ENCODE data around the gene ARID3C. TPM values are rescaled to one million over a fixed set of nuclear protein-coding genes. Genes with fewer than 3 reads are reported as not detected.

Gene ARID3C
- total RNA-seq, 1 experiment from 2014 or later, result 0.42 TPM

- TF ChIP-seq EZH2 (IDR thresholded peaks at IDR 0.05), result no peak
These were observed 35.8 kb downstream of the ARID3C start (continued) for GRCh38 chr9:34592895-34593601.

GRCh38 chr9:34591917-34592866 lies 36.7 kb downstream of the ARID3C start:
- CTCF ChIA-PET, result interaction anchor here (0.6 to 3.2 kb wide), 17 partner anchors 9 to 188 kb away, joined by 3 to 47 read pairs (median 4); no protein-coding TSS in a partner anchor
- intact Hi-C loops (cut with micrococcal nuclease), result loop anchor here (1.0 to 10.0 kb wide), 4 partner anchors 44 to 187 kb away; no protein-coding TSS in a partner anchor
- RAD21 ChIA-PET (ENCODE audit: low non-redundant PET in 1 of 2, low total read pairs in 2 of 2, uncharacterized antibody in 2 of 2, unreplicated experiment in 2 of 2), result interaction anchor here (0.6 to 2.3 kb wide), 8 partner anchors 44 to 367 kb away, joined by 3 to 8 read pairs (median 3); no protein-coding TSS in a partner anchor
- POLR2A ChIA-PET, result no interaction called here
- no peaks in the 10 kb centered on the region for H3K36me3 ChIP-seq (ENCODE audit: control insufficient read depth in 1 of 2, insufficient read depth in 2 of 2, low read length in 2 of 2)
- H3K79me2 ChIP-seq (ENCODE audit: insufficient read depth, low read length), result no peaks in the 10 kb centered on the region
- no peak for TF ChIP-seq SIN3A (IDR thresholded peaks at IDR 0.05; ENCODE audit: low read depth)
- TF ChIP-seq MAX (IDR thresholded peaks at IDR 0.05), result no peak
- TF ChIP-seq TCF7L2 (IDR thresholded peaks at IDR 0.05; ENCODE audit: borderline replicate concordance, extremely low read depth, insufficient read depth, insufficient read length), result no peak
- TF ChIP-seq ZFX (IDR thresholded peaks at IDR 0.05), result no peak
- TF ChIP-seq SRF (IDR thresholded peaks at IDR 0.05; ENCODE audit: low read depth), result no peak
- TF ChIP-seq ELF1 (IDR thresholded peaks at IDR 0.05; ENCODE audit: borderline replicate concordance, low read depth), result no peak
- TF ChIP-seq CEBPB (IDR thresholded peaks at IDR 0.05; ENCODE audit: low read depth), result no peak
- no peak overlapping the region for H3K4me2 ChIP-seq (ENCODE audit: low read length)
- H2AFZ ChIP-seq (ENCODE audit: low read depth, low read length, poor library complexity, severe bottlenecking), result peak overlapping the region; percentile 77
- H3K27ac ChIP-seq (ENCODE audit: low read depth, low read length), result no peak overlapping the region
- DNase-seq (ENCODE audit: low read depth, low spot score), result no peak
- no peaks in the 10 kb centered on the region for H4K20me1 ChIP-seq (ENCODE audit: insufficient read depth)
- H3K4me1 ChIP-seq (ENCODE audit: control insufficient read depth in 1 of 2, insufficient read depth in 2 of 2, low read length in 2 of 2), result peaks cover 0 to 8% of the 10 kb centered on the region in 2 experiments; a peak in 2 of 4 replicates
- H3K9ac ChIP-seq (ENCODE audit: low read length), result no peak overlapping the region
- H3K27me3 ChIP-seq (ENCODE audit: insufficient read depth, low read length), result no peaks in the 10 kb centered on the region
- H3K9me3 ChIP-seq (ENCODE audit: control insufficient read depth in 1 of 2, insufficient read depth in 1 of 2, low read depth in 1 of 2, low read length in 2 of 2), result no peaks in the 10 kb centered on the region
- no peaks in the 10 kb centered on the region for H3K9me2 ChIP-seq (ENCODE audit: insufficient read depth)
- BruUV-seq (replicated peaks), result no TSS peak
- ATAC-seq, result no peak
- no peak overlapping the region for H3K4me3 ChIP-seq (replicated peaks in 1 of 2; ENCODE audit: low read depth in 1 of 2, low read length in 2 of 2)

Measured in HCT116 (cell line).